Activated CD8-positive, alpha-beta memory T cell treated with anti-CD3 and anti-CD28 coated beads for 4 hours (primary cell): ENCODE measurements around the gene OCRL.

ENCODE experiments used
- DNase-seq, 2 donors: peaks; one replicate each; pipeline ENCODE4 v3.0.0-alpha.2; 2020; ENCODE audit warnings: low read depth in 2 of 2

OCRL gene

DNA sequence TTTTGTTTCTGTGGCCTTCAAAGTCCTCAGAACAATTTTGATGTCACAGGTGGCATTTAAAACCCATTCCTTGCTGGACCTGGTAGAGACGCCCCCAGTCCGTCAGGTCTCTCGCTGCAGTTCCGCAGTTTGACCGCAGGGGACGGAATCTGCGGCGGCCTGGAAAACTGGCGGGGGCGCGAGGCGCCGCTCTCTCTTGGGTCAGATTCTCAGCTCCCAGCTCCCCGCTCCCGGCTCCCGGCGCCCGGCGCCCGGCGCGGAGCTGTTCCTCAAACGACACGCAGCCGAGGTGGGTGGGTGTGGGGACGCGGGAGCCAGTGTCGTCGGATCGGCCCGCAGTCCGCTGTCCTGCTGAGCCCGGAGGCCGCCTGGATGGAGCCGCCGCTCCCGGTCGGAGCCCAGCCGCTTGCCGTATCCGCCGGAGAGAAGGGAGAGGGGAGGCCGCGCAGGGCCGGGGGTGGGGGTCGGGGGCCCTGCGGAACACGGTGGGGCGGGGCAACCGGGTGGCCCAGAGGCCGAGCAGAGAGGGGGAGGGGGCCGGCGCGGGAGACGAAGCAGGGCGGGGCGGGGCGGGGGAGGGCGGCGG is at the start of gene OCRL:
OCRL (plus strand) TSS at position 192 of the 586 bp plus-strand sequence; CDS start at position 373, 181 bp downstream.
- DNase-seq, result no peak

DNA sequence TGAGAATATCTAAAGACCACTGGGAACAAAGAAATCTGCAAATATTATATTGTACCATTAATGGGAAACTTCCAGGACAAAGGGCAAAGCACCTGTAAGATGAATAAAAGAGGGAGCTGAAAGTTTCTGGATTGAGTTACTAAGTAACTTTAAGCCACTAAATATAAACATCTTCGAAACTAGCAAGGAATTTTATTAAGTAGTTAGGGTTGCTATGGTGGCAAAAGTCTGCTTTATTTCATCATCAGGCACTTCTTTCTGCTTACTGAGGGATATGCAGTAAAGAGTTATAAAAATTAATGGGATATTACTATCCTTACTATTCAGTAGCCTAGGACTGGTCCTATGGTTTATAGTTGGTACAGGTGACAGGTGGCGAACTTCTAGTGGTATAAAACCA is 49.7 kb upstream of the OCRL start:
- no peak for DNase-seq

DNA sequence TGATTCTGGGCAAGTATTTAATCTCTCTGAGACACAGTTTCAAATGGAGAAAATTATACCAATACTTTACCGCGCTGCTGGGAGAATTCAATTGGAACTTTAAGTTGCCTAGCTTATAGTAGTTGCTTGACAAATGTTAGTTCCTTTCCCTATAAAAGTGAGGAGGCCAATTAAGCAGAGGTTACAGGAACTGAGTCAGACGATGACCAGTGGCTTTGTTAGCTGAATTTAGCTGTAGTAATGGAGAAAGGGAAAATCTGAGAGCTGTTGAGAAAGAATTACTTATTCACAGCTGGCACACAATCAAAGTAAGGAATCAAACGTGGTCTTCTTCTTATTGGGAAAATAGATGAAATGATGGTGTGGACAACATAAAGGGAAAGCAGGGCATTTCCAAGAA is 46.4 kb upstream of the OCRL start:
- DNase-seq, result no peak

DNA sequence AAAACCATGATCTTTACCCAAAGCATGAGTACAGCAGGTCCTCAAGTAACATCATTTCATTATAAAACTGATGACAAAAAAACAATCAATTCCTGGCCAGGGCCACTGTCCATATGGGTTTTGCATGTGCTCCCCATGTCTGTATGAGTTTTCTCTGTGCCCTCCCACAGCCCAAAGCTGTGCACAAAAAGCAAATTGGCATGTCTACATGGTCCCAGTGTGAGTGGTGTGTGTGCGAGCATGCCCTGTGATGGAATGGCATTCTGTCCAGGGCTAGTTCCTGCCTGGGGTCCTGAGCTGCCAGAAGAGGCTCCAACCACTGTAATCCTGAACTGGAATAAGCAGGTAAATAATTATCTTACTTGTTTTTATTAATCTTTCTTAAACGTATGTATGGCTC is 45.2 kb upstream of the OCRL start:
- no peak for DNase-seq

DNA sequence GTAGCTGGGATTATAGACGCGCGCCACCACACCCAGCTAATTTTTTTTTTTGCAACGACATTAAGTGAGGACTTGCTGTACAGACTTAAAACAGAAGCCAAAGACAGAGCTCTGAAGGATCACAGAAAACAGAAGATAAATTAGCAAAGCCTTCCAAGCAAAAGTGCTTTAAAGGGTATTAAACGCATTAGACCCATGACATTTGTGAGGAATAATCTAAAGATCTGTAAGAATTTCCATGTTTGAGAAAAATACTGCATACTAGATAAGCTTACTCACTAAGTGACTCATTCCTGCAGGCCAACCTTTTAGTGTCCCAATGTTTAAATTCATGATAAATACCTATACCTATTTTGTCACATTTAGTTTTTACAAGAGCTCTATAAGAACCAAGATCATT is 44.2 kb upstream of the OCRL start:
- no peak for DNase-seq

DNA sequence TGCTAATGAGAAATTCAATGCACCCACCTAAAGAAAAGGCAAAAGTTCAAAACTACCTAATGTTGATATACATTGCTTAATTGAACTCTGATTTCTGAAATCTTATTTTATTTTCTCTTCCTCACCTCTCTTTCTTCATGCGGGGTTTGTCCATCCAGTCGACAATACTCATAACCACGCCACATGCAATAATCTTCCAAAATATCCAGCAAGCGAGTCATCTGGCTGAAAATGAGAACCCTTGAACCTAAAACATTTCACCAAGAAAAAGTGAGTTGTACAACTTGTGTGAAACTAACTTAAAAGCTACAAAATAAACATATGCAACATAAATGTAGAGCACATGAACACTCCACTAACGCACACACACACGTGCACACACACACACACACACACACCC is 43.4 kb upstream of the OCRL start:
- no peak for DNase-seq

DNA sequence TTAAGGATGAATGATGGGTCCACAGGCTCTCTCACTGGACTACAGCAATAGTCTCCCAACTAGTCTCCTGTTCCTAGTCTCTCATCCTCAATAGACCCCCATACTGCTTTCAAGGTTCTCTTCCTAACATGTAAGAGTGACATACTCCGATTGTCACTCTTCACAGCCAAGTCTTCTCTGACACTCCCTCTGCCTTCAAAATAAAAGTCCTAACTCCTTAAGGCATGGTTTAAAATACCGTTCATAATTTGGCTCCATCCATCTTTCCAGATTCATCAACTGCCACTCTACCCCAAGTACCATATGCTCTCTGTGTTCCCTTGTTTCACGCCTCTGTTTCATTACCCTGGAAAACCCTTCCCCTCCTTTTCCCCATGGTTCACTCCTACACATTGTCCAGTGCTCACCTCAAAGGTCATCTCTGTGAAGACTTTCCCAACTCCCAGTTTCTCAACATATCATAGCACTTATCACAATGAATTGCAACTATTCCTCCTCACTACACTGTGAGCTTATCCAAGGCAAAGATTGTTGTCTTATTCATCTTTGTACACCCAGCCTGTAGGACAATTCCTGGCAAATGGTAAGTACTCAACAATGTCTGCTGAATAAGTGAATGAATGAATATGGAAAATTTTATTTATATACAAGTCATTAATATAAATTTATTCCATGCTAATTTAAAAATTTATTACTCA is 42.8 kb upstream of the OCRL start:
- DNase-seq, result no peak

DNA sequence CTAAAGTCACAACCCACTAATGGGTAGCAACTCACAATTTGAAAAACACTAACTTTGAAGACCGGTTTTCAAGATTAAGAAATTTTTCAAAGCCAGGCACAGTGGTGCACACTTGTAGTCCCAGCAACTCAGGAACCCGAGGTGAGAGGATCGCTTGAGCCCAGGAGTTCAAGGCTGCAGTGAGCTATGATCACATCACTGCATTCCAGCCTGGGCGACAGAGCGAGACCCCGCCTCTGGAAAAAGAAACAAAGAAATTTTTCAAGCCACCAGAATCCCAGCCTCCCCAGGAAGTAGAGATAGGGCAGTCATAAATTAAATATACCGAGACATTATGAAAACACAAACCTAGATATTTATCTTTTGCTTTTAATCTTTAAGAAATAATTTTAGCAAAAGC is 29.7 kb upstream of the OCRL start:
- no peak for DNase-seq

DNA sequence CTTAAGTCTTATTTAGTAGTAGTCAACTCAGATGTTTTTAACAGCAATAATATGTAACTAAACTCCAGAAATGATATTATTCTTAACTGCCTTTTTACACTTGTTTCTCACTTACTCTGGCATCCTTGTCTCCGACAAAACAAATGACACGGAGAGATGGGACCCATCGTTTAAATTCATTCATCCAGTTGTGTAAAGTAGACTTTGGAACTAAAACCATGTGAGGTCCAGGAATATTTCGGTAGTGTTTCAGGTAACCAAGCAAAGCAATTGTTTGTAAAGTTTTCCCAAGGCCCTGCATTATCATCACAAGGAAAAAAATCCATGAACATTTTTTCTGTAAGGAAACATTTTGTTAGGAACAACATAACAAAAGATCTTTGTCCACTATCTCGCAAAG is 28.4 kb upstream of the OCRL start:
- DNase-seq, result no peak

DNA sequence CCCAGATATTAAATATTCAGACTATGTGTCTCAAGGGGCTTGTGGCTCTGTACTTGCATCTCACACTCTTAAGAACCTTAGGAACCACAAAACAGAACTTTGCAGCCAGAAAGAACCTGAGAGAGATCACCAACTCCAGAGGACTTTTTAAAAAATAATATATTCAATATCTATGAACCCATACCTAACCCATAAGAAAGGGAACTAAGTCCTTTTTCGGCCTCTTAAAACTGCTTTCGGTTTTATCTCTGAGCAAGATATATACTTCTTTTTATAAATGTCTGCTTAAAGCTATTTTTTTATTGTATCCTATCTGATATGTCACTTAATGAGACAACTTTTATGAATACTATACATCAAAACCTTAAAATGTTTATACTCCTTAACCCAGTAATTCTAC is 27.6 kb upstream of the OCRL start:
- DNase-seq, result no peak

DNA sequence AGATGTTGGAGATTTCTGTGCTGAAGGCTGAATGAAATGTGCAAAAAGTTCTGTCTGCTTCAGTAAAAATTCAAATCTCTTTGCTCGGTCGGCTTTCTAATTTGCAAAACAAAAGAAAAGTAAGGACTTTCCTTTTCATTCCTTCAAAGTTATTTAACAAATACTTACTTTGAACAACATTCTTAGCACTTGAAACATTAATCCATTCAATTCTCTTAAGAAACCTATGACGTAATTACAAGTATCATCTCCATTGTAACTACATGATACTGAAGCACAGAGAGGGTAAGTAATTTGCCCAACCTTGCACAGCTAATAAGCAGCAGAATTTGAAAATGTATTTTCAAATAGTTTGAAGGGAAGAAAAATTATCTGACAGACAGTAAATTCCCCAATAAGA is 23.7 kb upstream of the OCRL start:
- no peak for DNase-seq

DNA sequence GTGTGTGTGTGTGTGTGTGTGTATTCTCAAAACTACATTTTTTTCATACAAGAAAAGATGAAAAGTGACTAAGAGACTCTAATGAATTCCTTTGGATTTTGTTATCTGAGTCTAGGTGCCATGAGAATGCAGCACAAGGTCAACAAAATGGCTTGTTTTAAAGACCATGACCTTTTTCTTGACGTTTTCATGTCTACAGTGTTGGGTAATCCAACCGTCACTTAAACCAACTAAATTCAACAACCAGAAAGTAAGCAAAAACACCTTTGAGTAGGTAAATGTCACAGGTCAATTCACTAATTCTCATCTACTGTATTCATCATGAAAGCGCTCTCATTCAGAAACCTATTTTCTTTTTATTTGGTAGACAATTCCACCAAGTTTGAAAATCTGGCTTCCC is 19.9 kb upstream of the OCRL start:
- DNase-seq, result no peak

DNA sequence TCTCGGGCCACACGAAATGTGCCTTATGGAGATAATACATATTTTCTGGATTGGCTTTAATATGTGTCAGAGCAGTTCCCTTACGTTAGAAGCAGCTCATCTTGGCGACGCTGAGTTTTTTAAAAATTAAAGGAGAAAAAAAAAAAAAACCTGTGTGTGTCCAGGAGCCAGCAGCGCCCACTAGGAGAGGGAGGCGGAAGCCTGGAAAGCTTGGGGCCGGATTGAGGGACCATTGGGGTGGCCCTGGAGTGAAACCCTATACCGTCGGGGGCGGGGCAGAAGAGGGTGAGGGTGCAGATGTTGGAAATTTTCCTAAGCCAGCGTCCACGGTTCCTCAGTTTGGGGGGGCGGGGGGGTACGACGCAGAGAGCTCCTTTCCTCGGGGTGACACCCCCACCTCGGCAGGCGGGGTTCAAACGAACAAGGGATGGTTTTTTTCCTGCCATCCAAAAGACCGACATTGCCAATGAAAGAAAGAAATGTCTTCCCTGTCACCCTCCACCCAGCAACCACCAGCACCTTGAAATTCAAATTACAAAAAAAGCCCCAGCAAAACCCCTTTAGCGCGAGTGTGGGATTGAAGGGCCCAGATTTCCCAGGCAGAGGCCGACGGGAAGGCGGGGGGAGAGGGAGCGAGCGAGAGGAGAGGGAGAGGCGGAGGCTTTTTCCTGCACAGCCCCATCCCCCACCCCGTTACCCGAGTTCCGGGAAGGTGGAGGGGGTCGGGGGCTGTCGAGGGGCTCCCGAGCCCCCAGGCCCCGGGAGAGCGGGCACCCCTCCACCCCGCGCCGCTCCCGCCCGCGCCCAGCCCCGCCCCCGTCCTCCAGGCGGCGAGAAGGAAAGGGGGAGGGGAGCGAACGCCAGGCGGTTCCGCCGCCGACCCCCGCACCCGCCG is 17.6 kb upstream of the OCRL start:
- no peak for DNase-seq

DNA sequence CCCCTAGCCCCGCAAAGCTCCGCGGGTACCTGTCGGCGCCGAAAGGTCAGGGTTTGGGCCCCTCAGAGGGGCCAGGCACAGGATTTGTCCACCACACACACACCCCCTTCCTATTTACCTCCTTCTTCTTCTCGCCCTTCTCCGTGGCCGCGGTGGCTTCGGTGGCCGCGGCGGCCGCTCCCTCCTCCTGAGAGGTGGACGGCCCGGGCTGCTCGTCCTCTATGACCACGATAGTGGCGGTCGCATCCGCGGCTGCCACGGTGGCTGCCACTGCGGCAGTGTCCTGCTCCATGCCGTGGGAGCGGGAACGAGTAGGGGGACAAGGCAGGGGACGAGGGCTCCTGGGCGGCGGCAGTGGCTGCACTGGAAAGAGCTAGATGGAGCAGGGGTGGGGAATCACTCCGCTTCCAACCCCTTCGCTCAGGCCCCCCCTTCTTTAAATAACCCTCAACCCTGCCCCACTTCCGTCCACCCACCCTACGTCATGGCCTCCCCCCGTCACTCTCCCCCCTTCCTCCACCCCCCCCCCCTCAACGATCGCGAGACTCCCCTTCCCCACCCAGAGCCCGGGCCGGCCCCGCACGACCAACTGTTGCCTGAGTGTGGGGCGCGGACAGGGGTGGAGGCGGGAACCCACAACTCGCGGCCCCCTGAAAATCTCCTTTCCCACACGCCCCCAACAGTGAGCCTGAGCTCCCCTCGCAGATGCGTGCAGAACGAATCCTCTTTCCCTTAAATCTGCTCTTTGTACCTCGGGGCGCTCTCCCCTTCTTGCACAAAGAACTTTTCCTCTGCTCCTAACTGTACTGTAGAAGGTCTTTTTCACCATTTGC is 16.8 kb upstream of the OCRL start, which contains the start of gene SMARCA1:
SMARCA1 (minus strand) TSS at position 412 of the 833 bp plus-strand sequence; CDS start at position 292, 120 bp downstream.
- DNase-seq, result no peak

DNA sequence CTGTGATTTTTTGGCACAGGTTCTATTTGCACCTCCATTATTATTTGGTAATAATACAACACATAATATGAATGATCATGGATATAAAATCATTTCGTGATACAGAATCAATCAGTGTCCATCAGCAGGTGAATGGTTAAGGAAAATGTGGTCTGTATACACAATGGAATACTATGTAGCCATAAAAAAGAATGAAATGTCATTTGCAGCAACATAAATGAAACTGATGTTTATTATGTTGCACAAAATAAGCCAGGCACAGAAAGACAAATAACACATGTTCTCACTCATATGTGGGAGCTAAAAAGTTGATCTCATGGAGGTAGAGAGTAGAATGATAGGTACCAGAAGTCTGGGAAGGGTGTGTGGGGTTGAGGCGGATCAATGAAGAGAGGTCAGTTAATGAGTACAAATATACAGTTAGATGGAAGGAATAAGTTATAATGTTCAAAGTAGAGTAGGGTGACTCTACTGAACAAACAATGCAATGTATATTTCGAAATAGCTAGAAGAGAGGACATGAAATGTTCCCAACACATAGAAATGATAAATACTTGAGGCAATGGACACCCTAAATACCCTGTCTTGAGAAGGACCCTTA is 15.7 kb upstream of the OCRL start:
- DNase-seq, result no peak

DNA sequence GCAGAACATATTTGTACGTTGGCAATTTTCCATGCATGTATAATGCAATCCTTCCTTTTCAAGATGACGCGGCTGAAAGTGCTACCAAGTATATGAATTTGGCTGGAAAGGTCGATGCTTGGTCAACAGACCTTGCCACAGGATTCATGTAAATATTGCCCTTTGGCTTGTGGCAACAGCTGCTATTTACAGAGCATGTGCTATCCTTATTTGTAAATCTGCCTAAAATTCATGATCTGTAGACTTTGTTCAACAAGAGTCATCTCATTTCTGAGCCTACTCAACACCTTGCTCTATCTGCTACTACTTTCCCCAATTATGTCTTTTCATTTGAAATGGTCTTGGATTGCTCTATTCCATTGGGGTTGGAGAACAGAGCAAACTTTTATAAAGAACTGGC is 14.9 kb upstream of the OCRL start:
- DNase-seq, result no peak

DNA sequence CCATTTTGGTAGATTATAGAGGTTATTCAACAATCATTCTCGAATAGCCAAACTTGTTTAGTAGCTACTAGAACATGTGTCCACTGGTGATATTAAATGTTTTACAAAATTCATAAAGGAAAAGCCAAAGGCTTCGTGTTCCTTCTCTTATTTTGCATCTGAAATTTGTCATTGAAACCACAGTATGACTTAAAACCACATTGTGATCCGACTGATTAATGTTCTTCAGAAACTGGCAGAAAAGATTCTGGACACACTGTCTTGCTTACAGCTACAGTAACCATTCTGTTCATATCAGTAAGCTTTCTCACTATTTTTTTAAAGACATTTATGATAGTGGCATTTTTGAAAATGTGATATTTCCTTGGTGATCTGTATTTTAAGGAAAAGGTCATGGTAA is 14.2 kb upstream of the OCRL start:
- no peak for DNase-seq

DNA sequence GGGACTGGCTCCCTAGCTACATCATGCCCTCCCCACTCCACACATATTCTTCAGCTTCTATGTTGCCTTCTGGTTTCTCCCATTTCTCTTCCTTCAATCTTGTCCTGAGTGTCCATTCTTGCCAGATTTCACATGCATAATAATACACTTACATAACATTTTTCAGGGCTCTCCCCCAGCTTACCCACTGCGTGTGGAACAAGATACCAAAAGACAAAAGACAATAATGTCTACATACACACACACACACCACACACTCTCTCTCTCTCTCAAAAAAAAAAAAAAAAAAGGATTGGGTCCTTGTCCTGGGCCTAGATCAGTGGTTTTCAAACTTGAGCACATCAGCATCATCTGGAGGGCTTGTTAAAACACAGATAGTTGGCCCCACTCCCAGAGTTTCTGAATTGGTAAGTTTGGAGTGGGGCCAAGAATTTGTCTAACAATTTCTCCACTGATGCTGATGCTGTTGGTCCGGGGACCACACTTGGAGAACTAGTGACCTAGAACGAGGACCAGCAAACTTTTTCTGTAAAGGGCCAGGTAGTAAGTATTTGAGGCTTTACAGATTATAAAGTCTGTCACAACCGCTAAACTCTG is 10.3 kb upstream of the OCRL start:
- no peak for DNase-seq

DNA sequence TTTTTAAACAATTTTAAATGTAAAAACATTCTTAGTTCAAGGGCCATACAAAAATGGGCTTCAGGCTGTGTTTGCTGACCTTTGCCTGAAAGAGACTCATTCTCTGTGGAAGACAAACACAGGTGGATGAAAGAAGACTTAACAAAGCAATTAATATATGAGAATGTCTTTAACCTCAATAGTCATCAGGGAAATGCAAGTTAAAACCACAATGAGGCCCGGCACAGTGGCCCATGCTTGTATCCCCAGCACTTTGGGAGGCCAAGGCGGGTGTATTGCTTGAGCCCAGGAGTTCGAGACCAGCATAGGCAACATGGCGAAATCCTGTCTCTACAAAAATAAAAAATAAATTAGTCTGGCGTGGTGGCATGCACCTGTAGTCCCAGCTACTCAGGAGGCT is 9.6 kb upstream of the OCRL start:
- no peak for DNase-seq

DNA sequence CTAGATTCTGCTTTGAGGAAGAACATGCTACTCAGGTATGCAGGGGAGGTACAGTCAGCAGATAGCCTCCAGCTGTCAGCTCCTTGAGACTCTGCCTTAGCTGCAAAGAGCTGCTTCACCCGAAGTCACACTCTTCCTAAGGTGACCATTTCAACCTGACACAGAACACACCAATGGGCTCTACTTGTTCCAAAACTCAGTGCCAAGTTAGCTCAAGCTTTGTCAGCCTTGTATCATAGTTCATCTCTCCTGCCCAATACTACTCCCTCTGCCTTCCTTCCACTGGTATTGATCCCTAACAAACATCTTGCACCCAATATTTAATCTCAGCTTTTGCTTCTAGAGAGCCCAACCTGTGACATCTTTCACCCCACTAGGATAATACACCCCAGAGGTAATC is 8.9 kb upstream of the OCRL start:
- no peak for DNase-seq
